HL-60 (cell line): Measurements from ENCODE around the gene FBXO47.
A peak's percentile ranks its signal among the peaks of the same experiment; 100 is the strongest.

ENCODE experiments used
- DNase-seq, 2 experiments: peaks; one replicate each; pipeline ENCODE4 v3.0.0-alpha.2; 2010 to 2020; ENCODE audit warnings: low read depth in 1 of 2, low spot score in 1 of 2
- H3K27ac ChIP-seq: fragments of 250-450 bp; sonication (Bioruptor Pico); replicated peaks from 2 replicates; pipeline ENCODE4 v1.5.1; 2020; ENCODE audit warnings: mild to moderate bottlenecking, moderate library complexity
- H3K27me3 ChIP-seq: fragments of 250-450 bp; sonication (Bioruptor Pico); 2 replicates; pipeline ENCODE4 v1.5.1; 2021; ENCODE audit warnings: mild to moderate bottlenecking, moderate library complexity; ENCODE audit not compliant: insufficient read depth, poor library complexity, severe bottlenecking
- H3K4me3 ChIP-seq: replicated peaks from 2 replicates; pipeline ENCODE4 v1.5.1; 2011; ENCODE audit warnings: mild to moderate bottlenecking, control low read depth, low read length; ENCODE audit not compliant: insufficient read depth
- GABPA ChIP-seq: IDR thresholded peaks from 2 replicates; pipeline ENCODE4 v1.6.1; 2012; ENCODE audit warnings: low read depth
- POLR2AphosphoS5 ChIP-seq: IDR thresholded peaks from 2 replicates; pipeline ENCODE4 v1.6.1; 2012; ENCODE audit warnings: low read depth
- SPI1 ChIP-seq: IDR thresholded peaks from 2 replicates; pipeline ENCODE4 v1.6.1; 2012; ENCODE audit warnings: low read depth, mild to moderate bottlenecking, borderline replicate concordance
- TF ChIP-seq, protein P1 (sequence below): IDR thresholded peaks from one replicate; pipeline ENCODE4 v1.5.1; 2011; ENCODE audit warnings: low read length, control low read depth, inconsistent platforms; ENCODE audit not compliant: insufficient read depth
- TF ChIP-seq, protein P2 (sequence below): IDR thresholded peaks from 2 replicates; pipeline ENCODE4 v1.6.1; 2012; ENCODE audit warnings: low read depth; ENCODE audit not compliant: insufficient replicate concordance

The FBXO47 gene

DNA sequence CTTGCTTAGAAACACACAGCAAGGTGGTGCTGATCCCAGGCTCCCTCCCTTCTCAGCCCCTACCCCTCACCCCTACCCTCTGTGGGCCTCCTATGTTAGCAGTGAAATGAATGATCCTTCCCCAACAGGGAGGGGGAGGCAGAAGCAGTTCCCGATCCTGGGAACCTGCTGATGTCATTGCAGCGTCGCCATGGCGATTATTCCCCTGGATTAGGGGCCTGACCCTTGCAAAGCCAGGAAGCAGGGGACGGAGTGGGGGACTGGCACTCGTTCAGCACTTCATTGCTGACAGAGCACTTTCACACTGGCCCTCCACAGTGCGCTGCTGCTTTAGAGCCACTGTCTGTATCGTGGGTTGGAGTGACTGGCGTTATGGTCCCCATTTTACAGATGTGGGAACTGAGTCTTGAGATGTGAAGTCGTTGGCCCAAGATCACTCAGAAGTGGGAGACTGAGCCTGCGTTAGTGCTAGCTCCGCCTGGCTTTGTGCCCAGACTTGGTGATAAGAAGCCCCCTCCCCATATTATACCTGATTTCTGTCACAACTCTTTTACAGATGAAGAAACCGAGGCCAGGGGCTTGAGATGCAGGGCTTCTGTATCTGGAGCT lies 70.8 kb downstream of the FBXO47 start:
- Histone ChIP-seq H3K27ac (peak overlapping the region; percentile 96), H3K27me3 (no peaks in the 10 kb centered on the region), H3K4me3 (no peak overlapping the region)
- TF ChIP-seq, protein P1, sequence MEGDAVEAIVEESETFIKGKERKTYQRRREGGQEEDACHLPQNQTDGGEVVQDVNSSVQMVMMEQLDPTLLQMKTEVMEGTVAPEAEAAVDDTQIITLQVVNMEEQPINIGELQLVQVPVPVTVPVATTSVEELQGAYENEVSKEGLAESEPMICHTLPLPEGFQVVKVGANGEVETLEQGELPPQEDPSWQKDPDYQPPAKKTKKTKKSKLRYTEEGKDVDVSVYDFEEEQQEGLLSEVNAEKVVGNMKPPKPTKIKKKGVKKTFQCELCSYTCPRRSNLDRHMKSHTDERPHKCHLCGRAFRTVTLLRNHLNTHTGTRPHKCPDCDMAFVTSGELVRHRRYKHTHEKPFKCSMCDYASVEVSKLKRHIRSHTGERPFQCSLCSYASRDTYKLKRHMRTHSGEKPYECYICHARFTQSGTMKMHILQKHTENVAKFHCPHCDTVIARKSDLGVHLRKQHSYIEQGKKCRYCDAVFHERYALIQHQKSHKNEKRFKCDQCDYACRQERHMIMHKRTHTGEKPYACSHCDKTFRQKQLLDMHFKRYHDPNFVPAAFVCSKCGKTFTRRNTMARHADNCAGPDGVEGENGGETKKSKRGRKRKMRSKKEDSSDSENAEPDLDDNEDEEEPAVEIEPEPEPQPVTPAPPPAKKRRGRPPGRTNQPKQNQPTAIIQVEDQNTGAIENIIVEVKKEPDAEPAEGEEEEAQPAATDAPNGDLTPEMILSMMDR: no peak
- TF ChIP-seq, protein P2, sequence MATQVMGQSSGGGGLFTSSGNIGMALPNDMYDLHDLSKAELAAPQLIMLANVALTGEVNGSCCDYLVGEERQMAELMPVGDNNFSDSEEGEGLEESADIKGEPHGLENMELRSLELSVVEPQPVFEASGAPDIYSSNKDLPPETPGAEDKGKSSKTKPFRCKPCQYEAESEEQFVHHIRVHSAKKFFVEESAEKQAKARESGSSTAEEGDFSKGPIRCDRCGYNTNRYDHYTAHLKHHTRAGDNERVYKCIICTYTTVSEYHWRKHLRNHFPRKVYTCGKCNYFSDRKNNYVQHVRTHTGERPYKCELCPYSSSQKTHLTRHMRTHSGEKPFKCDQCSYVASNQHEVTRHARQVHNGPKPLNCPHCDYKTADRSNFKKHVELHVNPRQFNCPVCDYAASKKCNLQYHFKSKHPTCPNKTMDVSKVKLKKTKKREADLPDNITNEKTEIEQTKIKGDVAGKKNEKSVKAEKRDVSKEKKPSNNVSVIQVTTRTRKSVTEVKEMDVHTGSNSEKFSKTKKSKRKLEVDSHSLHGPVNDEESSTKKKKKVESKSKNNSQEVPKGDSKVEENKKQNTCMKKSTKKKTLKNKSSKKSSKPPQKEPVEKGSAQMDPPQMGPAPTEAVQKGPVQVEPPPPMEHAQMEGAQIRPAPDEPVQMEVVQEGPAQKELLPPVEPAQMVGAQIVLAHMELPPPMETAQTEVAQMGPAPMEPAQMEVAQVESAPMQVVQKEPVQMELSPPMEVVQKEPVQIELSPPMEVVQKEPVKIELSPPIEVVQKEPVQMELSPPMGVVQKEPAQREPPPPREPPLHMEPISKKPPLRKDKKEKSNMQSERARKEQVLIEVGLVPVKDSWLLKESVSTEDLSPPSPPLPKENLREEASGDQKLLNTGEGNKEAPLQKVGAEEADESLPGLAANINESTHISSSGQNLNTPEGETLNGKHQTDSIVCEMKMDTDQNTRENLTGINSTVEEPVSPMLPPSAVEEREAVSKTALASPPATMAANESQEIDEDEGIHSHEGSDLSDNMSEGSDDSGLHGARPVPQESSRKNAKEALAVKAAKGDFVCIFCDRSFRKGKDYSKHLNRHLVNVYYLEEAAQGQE: no peak
- DNase-seq: no peak

- TF ChIP-seq, protein P1: no peak
- no peak for TF ChIP-seq SPI1
- TF ChIP-seq POLR2AphosphoS5: no peak
- no peak overlapping the region for H3K4me3 ChIP-seq
- H3K27me3 ChIP-seq: no peaks in the 10 kb centered on the region
- DNase-seq: peak in 1 of 2 experiments; percentile 33
- H3K27ac ChIP-seq: peak overlapping the region; percentile 69
Measured at GRCh38 chr17:38894276-38894675, 72.9 kb downstream of the FBXO47 start.

DNA sequence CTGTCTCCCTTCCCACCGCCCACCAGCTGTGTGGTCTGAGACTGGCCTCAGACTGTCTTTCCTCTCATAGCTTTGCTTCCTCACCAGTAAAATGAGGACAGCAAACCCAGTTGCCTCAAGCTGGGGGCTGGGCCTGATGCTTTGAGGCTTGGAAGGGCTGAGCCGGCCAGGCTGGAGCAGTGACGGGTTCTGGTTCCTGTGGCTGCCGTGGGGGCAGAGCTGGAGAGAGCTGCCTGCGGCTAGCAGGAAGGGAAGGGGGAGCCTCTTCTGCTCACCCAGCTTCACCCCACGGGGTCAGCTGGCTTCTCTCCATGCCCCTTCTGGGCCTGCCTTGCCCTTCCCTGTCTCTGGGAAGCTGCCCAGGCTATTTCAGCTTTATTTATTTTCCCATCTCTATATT lies 73.6 kb downstream of the FBXO47 start:
- DNase-seq: peak; percentile 56 to 89
- Histone ChIP-seq H3K27ac (peak overlapping the region; percentile 69), H3K27me3 (no peaks in the 10 kb centered on the region), H3K4me3 (no peak overlapping the region)
- peak; percentile 0; the same call in 1 of the 2 replicates for TF ChIP-seq SPI1
- TF ChIP-seq, protein P1: no peak
- peak; percentile 40; the same call in 1 of the 2 replicates for TF ChIP-seq POLR2AphosphoS5
- TF ChIP-seq, protein P2: no peak

DNA sequence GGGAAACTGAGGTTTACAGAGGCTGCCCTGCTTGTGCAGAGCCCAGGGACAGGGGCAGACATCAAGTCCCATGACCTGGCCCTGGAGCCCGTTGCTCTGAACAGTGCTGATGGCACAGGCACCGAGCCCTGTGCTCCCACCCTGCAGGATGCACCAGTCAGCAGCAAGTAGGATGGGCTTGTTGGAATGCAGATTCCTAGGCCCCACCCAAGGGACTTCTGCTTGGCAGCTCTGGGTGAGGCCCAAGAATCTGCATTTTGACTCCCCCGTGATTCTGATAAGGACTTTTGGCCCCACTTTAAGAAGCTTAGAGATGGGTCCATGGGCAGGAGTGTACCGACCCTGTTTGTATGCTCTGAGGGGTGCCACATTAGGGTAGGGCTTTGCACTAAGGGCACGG lies 74.1 kb downstream of the FBXO47 start:
- H3K27me3 ChIP-seq: no peaks in the 10 kb centered on the region
- H3K4me3 ChIP-seq: no peak overlapping the region
- peak overlapping the region; percentile 69 for H3K27ac ChIP-seq
- TF ChIP-seq, protein P2: no peak
- TF ChIP-seq, protein P1: no peak
- TF ChIP-seq POLR2AphosphoS5 (no peak), SPI1 (no peak), GABPA (no peak)
- no peak for DNase-seq
